IMR-90 (cell line): ENCODE results near the gene FHAD1. TPM values are rescaled to one million over a fixed set of nuclear protein-coding genes. Genes with fewer than 3 reads are reported as not detected.
A peak's percentile ranks its signal among the peaks of the same experiment; 100 is the strongest.

Experiments used
- ATAC-seq: fragments of 200-7000 bp; cut with Tn5 transposase; 2 replicates; pipeline ENCODE4 v1.9.1; 2020; ENCODE audit warnings: low read depth, mild to moderate bottlenecking, moderate library complexity
- BruUV-seq: library from RNA; stranded (reverse); fragments of 400-500 nt; replicated peaks from 2 replicates; lab custom pipeline; 2021; lab: Mats Ljungman, UMichigan
- CTCF ChIA-PET: fragments of 300-600 bp; formaldehyde crosslinking; extraction: SDS; loops from one replicate; lab custom pipeline; 2021; ENCODE audit warnings: antibody characterized with exemption; lab: Yijun Ruan, JAX
- POLR2A ChIA-PET: fragments of 300-600 bp; sonication (Branson Sonifier 250); formaldehyde crosslinking; loops from one replicate; lab custom pipeline; 2022; ENCODE audit warnings: antibody characterized with exemption; ENCODE audit not compliant: unreplicated experiment; lab: Charles Lee
- DNase-seq: peaks from one replicate; pipeline ENCODE4 v3.0.0; 2013
- H2AFZ ChIP-seq: replicated peaks from 2 replicates; pipeline ENCODE3; 2013; ENCODE audit warnings: low read length, mild to moderate bottlenecking; ENCODE audit not compliant: poor library complexity
- H2AK5ac ChIP-seq: 2 replicates; pipeline ENCODE4 v1.6.1; 2013; ENCODE audit warnings: low read depth, low read length, inconsistent platforms
- H2AK9ac ChIP-seq: replicated peaks from 2 replicates; pipeline ENCODE3; 2013; ENCODE audit warnings: mild to moderate bottlenecking, low read depth, low read length, moderate library complexity; ENCODE audit not compliant: poor library complexity
- H2BK120ac ChIP-seq: 2 replicates; pipeline ENCODE4 v1.6.1; 2013; ENCODE audit warnings: low read depth, low read length, inconsistent platforms
- H2BK15ac ChIP-seq: 3 replicates; pipeline ENCODE4 v1.6.1; 2013; ENCODE audit warnings: low read depth, low read length, inconsistent platforms
- H2BK20ac ChIP-seq: 2 replicates; pipeline ENCODE4 v1.6.1; 2013; ENCODE audit warnings: low read depth, mild to moderate bottlenecking, inconsistent platforms, low read length, moderate library complexity
- H2BK5ac ChIP-seq: 2 replicates; pipeline ENCODE4 v1.6.1; 2013; ENCODE audit warnings: mild to moderate bottlenecking, low read depth, low read length, inconsistent platforms; ENCODE audit not compliant: poor library complexity, severe bottlenecking
- H3K14ac ChIP-seq: replicated peaks from 2 replicates; pipeline ENCODE4 v1.6.1; 2013; ENCODE audit warnings: low read depth, low read length, inconsistent platforms
- H3K18ac ChIP-seq: 2 replicates; pipeline ENCODE4 v1.6.1; 2013; ENCODE audit warnings: low read depth, low read length, control low read depth
- H3K23ac ChIP-seq: 2 replicates; pipeline ENCODE4 v1.6.1; 2013; ENCODE audit warnings: low read depth, low read length, inconsistent platforms
- H3K27ac ChIP-seq: 2 replicates; pipeline ENCODE4 v1.5.1; 2013; ENCODE audit warnings: mild to moderate bottlenecking, control low read depth, low read length; ENCODE audit not compliant: insufficient read depth
- H3K27me3 ChIP-seq: 2 replicates; pipeline ENCODE4 v1.6.1; 2013; ENCODE audit warnings: low read length; ENCODE audit not compliant: control insufficient read depth, insufficient read depth
- H3K36me3 ChIP-seq: 2 replicates; pipeline ENCODE4 v1.6.1; 2013; ENCODE audit warnings: low read length, mixed read lengths; ENCODE audit not compliant: control insufficient read depth, insufficient read depth
- H3K4ac ChIP-seq: 2 replicates; pipeline ENCODE4 v1.6.1; 2013; ENCODE audit warnings: low read depth, low read length, inconsistent platforms
- H3K4me1 ChIP-seq: 2 replicates; pipeline ENCODE4 v1.6.1; 2013; ENCODE audit warnings: low read length, mixed read lengths; ENCODE audit not compliant: control insufficient read depth, insufficient read depth
- H3K4me2 ChIP-seq: 2 replicates; pipeline ENCODE4 v1.6.1; 2013; ENCODE audit warnings: low read depth, mild to moderate bottlenecking, control low read depth, low read length, moderate library complexity
- H3K4me3 ChIP-seq: 2 replicates; pipeline ENCODE4 v1.5.1; 2013; ENCODE audit warnings: low read depth, mild to moderate bottlenecking, control low read depth, low read length, moderate library complexity; ENCODE audit not compliant: insufficient read depth
- H3K56ac ChIP-seq: 2 replicates; pipeline ENCODE4 v1.6.1; 2013; ENCODE audit warnings: low read length, inconsistent platforms; ENCODE audit not compliant: insufficient read depth; ENCODE audit errors: extremely low read depth
- H3K79me1 ChIP-seq, 2 experiments: 2 replicates each; pipeline ENCODE4 v1.6.1; 2013; ENCODE audit warnings: low read length in 2 of 2, inconsistent platforms in 1 of 2, low read depth in 1 of 2
- H3K9ac ChIP-seq: 2 replicates; pipeline ENCODE4 v1.6.1; 2013; ENCODE audit warnings: low read depth, low read length, control low read depth
- H3K9me1 ChIP-seq: 2 replicates; pipeline ENCODE4 v1.6.1; 2013; ENCODE audit warnings: low read length, inconsistent platforms; ENCODE audit not compliant: insufficient read depth
- H3K9me3 ChIP-seq: 2 replicates; pipeline ENCODE4 v1.6.1; 2013; ENCODE audit warnings: low read length; ENCODE audit not compliant: control insufficient read depth, insufficient read depth
- H4K20me1 ChIP-seq: 2 replicates; pipeline ENCODE4 v1.6.1; 2013; ENCODE audit warnings: low read length, inconsistent platforms; ENCODE audit not compliant: insufficient read depth
- H4K5ac ChIP-seq: 2 replicates; pipeline ENCODE4 v1.6.1; 2013; ENCODE audit warnings: mild to moderate bottlenecking, low read depth, low read length, control low read depth
- H4K8ac ChIP-seq, 2 experiments: 2 replicates each; pipeline ENCODE4 v1.6.1; 2013; ENCODE audit warnings: low read depth in 2 of 2, low read length in 2 of 2, control low read depth in 1 of 2, inconsistent platforms in 1 of 2
- H4K91ac ChIP-seq: 2 replicates; pipeline ENCODE4 v1.6.1; 2013; ENCODE audit warnings: low read depth, low read length, inconsistent platforms; ENCODE audit not compliant: insufficient read depth
- SMC3 ChIP-seq: fragments of 150-350 bp; IDR thresholded peaks from 2 replicates; pipeline ENCODE4 v1.6.1; 2016; ENCODE audit warnings: low read depth, mild to moderate bottlenecking, antibody characterized with exemption, low read length, moderate library complexity
- WGBS, 2 experiments: methylation state at CpG; one replicate each; pipeline versions ENCODE4 v1.1.5 to v1.1.7; 2013; ENCODE audit warnings: missing lambda C conversion rate in 2 of 2; ENCODE audit not compliant: insufficient read length in 1 of 2; ENCODE audit errors: extremely low coverage in 2 of 2; 5-methylcytosine and 5-hydroxymethylcytosine counted together
- dilution Hi-C: fragments of 300-500 bp; cut with HindIII; formaldehyde crosslinking; loops from one replicate; pipeline ENCODE4 v1.14.3; 2018; ENCODE audit warnings: low sequenced_read_pairs; ENCODE audit not compliant: unreplicated experiment
- in situ Hi-C: fragments of 300-500 bp; cut with MboI; formaldehyde crosslinking; loops from 3 replicates; pipeline ENCODE4 v1.14.3; 2019; ENCODE audit warnings: low sequenced_read_pairs, inconsistent platforms, mixed read lengths
- intact Hi-C: fragments of 100-400 bp; cut with micrococcal nuclease; formaldehyde crosslinking; loops from 2 replicates; pipeline ENCODE4 v1.10.0; 2022
- polyA plus RNA-seq, 3 experiments: library from polyadenylated mRNA; depleted of rRNA; stranded (reverse); fragments of >200 nt; gene quantifications; 2 replicates each; pipeline ENCODE4 v1.2.3, GENCODE V29; 2012; ENCODE audit warnings: low replicate concordance in 1 of 3
- total RNA-seq: library from RNA; depleted of rRNA; stranded (reverse); fragments of >200 nt; gene quantifications from 2 replicates; pipeline ENCODE4 v1.2.3, GENCODE V29; 2012

Gene FHAD1
- total and polyA plus RNA-seq, 2 of the 4 experiments (the other 2 are of a cell fraction) = not detected

- no peak for DNase-seq
- TF ChIP-seq SMC3 = no peak
- in situ Hi-C loops (no loop called here), intact Hi-C loops (no loop called here), dilution Hi-C loops (no loop called here)
- no peak overlapping the region for H3K56ac ChIP-seq
- H4K20me1 ChIP-seq = peaks cover 15% of the 10 kb centered on the region; the same call in 1 of the 2 replicates
- H3K36me3 ChIP-seq = peaks cover 20% of the 10 kb centered on the region
- peaks cover 26% of the 10 kb centered on the region for H3K4me1 ChIP-seq
- no peak overlapping the region; the same call in 1 of the 2 replicates for H4K91ac ChIP-seq
- H3K14ac ChIP-seq = 0 out of 2 replicates have a peak overlapping the region, but pooled peaks have one; percentile 7
- peak overlapping the region; percentile 81; the same call in 1 of the 2 replicates for H3K27ac ChIP-seq
- H3K27me3 ChIP-seq = no peaks in the 10 kb centered on the region
- peak overlapping the region; percentile 19; the same call in 1 of the 2 replicates for H4K5ac ChIP-seq
- ChIA-PET POLR2A (no interaction called here), CTCF (no interaction called here)
- H3K79me1 ChIP-seq = peaks cover 17 to 57% of the 10 kb centered on the region in 2 experiments
- H2BK15ac ChIP-seq = no peak overlapping the region; the same call in 2 of the 3 replicates
- H3K4me3 ChIP-seq = no peak overlapping the region
- no peak for ATAC-seq
- H2AK5ac ChIP-seq = peak overlapping the region; percentile 44
- peak overlapping the region; percentile 12; the same call in 1 of the 2 replicates for H3K9ac ChIP-seq
- H2BK5ac ChIP-seq = no peak overlapping the region
- H4K8ac ChIP-seq = peak overlapping the region; percentile 35; a peak in 2 of 4 replicates
- H2BK20ac ChIP-seq = 0 out of 2 replicates have a peak overlapping the region, but pooled peaks have one; percentile 60
- BruUV-seq = no TSS peak
- H3K23ac ChIP-seq = no peak overlapping the region
- peak overlapping the region; percentile 20; the same call in 1 of the 2 replicates for H3K18ac ChIP-seq
- H3K4me2 ChIP-seq = no peak overlapping the region
- peak overlapping the region; percentile 88 for H3K4ac ChIP-seq
- peak overlapping the region; percentile 62 for H2AFZ ChIP-seq
- peaks cover 27% of the 10 kb centered on the region for H3K9me1 ChIP-seq
- no peaks in the 10 kb centered on the region for H3K9me3 ChIP-seq
- 83% methylated on average over 5 of the region's 23 CpGs; no CpG with 5 or more reads in 1 of the 2 experiments for WGBS, 2 experiments
- H2BK120ac ChIP-seq = peak overlapping the region; percentile 60
- no peak overlapping the region for H2AK9ac ChIP-seq
These were observed 31.9 kb upstream of the FHAD1 start for GRCh38 chr1:15215116-15215515.
